ENCODE results near the gene HAUS8. TPM values are rescaled to one million over a fixed set of nuclear protein-coding genes. Genes with fewer than 3 reads are reported as not detected.

The HAUS8 gene
- total and polyA plus RNA-seq, 2 of the 8 experiments (the other 6 are each of a cell fraction or from before 2014, with no cell fraction given), result 18.4 to 23.2 TPM

DNA sequence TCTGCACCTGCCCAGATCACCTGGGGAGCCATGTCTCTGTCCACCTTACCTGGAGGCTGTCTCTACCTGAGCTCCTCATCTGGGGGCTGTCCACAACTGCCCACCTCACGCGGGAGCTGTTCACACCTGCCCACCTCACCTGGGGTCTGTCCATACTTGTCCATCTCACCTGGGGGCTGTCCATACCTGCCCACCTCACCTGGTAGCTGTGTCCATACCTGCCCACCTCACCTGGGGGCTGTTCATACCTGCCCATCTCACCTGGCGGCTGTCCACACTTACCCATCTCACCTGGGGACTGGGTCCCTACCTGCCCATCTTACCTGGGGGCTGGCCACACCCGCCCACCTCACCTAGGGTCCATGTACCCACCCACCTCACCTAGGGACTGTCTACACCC is 38.6 kb downstream of the HAUS8 start:
- FAIRE-seq, result no peak
- H3K79me1 ChIP-seq (ENCODE audit: low read depth, low read length), result no peaks in the 10 kb centered on the region
- H4K20me1 ChIP-seq (replicated peaks in 1 of 2; ENCODE audit: control insufficient read depth in 1 of 2, insufficient read depth in 2 of 2, low read length in 2 of 2), result peaks cover 0 to 1% of the 10 kb centered on the region in 2 experiments
- H3K27ac ChIP-seq (ENCODE audit: low read depth, low read length), result no peak overlapping the region
- H3K9me3 ChIP-seq (ENCODE audit: insufficient read depth in 2 of 2, low read depth in 1 of 2, low read length in 1 of 2), result no peaks in the 10 kb centered on the region
- H3K36me3 ChIP-seq (ENCODE audit: control insufficient read depth in 2 of 4, insufficient read depth in 4 of 4, low read length in 3 of 4), result no peaks in the 10 kb centered on the region
- H2BK12ac ChIP-seq (ENCODE audit: low read depth, low read length), result 0 out of 2 replicates have a peak overlapping the region, but pooled peaks have one; percentile 27
- H2AK5ac ChIP-seq (ENCODE audit: low read depth, low read length), result no peak overlapping the region
- H3K9ac ChIP-seq (replicated peaks in 1 of 4; ENCODE audit: extremely low read depth in 1 of 4, low read depth in 3 of 4, low read length in 3 of 4), result no peak overlapping the region
- no peak overlapping the region for H2BK120ac ChIP-seq (replicated peaks; ENCODE audit: low read depth, low read length)
- H3K23me2 ChIP-seq (ENCODE audit: low read depth, low read length), result no peaks in the 10 kb centered on the region
- no peak overlapping the region for H3K4me2 ChIP-seq (ENCODE audit: insufficient read depth in 1 of 2, low read depth in 2 of 2, low read length in 2 of 2)
- ChIA-PET CTCF (ENCODE audit: partially characterized antibody) (interaction anchor here (0.9 to 2.9 kb wide), 2 partner anchors 15 to 93 kb away, joined by 3 to 12 read pairs; no protein-coding TSS in a partner anchor), POLR2A (ENCODE audit: partially characterized antibody) (interaction anchor here (0.9 to 1.1 kb wide), 2 partner anchors 11 to 178 kb away, joined by 3 to 4 read pairs; partner anchors contain the start of gene USE1)
- no peak overlapping the region for H4K5ac ChIP-seq (ENCODE audit: insufficient read length, low read depth, low read length)
- no peak overlapping the region for H2AFZ ChIP-seq (ENCODE audit: low read length)
- 91% methylated on average over 4 of the region's 4 CpGs; no CpG with 5 or more reads in 1 of the 2 experiments for WGBS, 2 experiments (ENCODE audit: extremely low coverage in 1 of 2, insufficient coverage in 1 of 2, insufficient read length in 1 of 2, insufficient replicate concordance in 2 of 2, low coverage in 1 of 2, low lambda C conversion rate in 2 of 2, missing lambda C conversion rate in 1 of 2)
- H3K4me3 ChIP-seq (ENCODE audit: extremely low read depth in 1 of 4, insufficient read depth in 2 of 4, low read depth in 3 of 4, low read length in 4 of 4), result no peak overlapping the region
- H3K23ac ChIP-seq (ENCODE audit: insufficient read length), result no peak overlapping the region
- H3K4ac ChIP-seq (replicated peaks; ENCODE audit: insufficient read length, low read depth, low read length), result no peak overlapping the region
- H3K27me3 ChIP-seq (replicated peaks in 1 of 4; ENCODE audit: control insufficient read depth in 3 of 4, extremely low read depth in 1 of 4, insufficient read depth in 3 of 4, low read length in 3 of 4), result no peaks in the 10 kb centered on the region
- no peak overlapping the region for H2BK15ac ChIP-seq (ENCODE audit: low read length)
- H4K91ac ChIP-seq (replicated peaks; ENCODE audit: insufficient read length, low read length), result peak overlapping the region; percentile 54
- no peak overlapping the region for H3K18ac ChIP-seq (ENCODE audit: extremely low read depth, low read length)
- H3K56ac ChIP-seq (replicated peaks; ENCODE audit: insufficient read length, low read depth, low read length), result no peak overlapping the region
- no peak for DNase-seq (ENCODE audit: low read depth in 1 of 2, low spot score in 2 of 2)
- no peak overlapping the region for H3K14ac ChIP-seq (ENCODE audit: insufficient read length)
- no peak for TF ChIP-seq CHD1 (IDR thresholded peaks at IDR 0.05; ENCODE audit: low read depth, low read length)
- TF ChIP-seq TEAD4 (IDR thresholded peaks at IDR 0.05; ENCODE audit: low read depth, low read length), result no peak
- TF ChIP-seq HDAC6 (IDR thresholded peaks at IDR 0.05; ENCODE audit: low read depth, low read length), result no peak
- no peak for TF ChIP-seq SP1 (IDR thresholded peaks at IDR 0.05; ENCODE audit: low read depth, low read length)
- TF ChIP-seq CTBP2 (IDR thresholded peaks at IDR 0.05; ENCODE audit: borderline replicate concordance, insufficient read depth, insufficient read length, low read length), result no peak
- H4K8ac ChIP-seq (ENCODE audit: extremely low read depth, insufficient read depth, low read length), result peak overlapping the region; percentile 79
- H2BK20ac ChIP-seq (ENCODE audit: low read length), result no peak overlapping the region
- H3K4me1 ChIP-seq (replicated peaks in 1 of 4; ENCODE audit: control insufficient read depth in 3 of 4, insufficient read depth in 4 of 4, low read length in 3 of 4), result no peaks in the 10 kb centered on the region
- no peaks in the 10 kb centered on the region for H3K79me2 ChIP-seq (ENCODE audit: control insufficient read depth in 1 of 2, insufficient read depth in 2 of 2, low read length in 2 of 2)
- no peak overlapping the region; the same call in 1 of the 2 replicates for H2BK5ac ChIP-seq (ENCODE audit: low read depth, low read length)

Measured in H1 (cell line).